Kidney epithelial cell (primary cell): ENCODE data around the gene DENND5B. TPM values are rescaled to one million over a fixed set of nuclear protein-coding genes. Genes with fewer than 3 reads are reported as not detected.

Experiments used
- DNase-seq: peaks from one replicate; pipeline ENCODE4 v3.0.0-alpha.2; 2010; ENCODE audit warnings: low read depth
- H3K27me3 ChIP-seq: 2 replicates; pipeline ENCODE4 v1.6.0; 2011; ENCODE audit warnings: low read length; ENCODE audit not compliant: control insufficient read depth, insufficient read depth
- H3K36me3 ChIP-seq: 2 replicates; pipeline ENCODE4 v1.5.1; 2011; ENCODE audit warnings: low read length; ENCODE audit not compliant: control insufficient read depth, insufficient read depth
- H3K4me3 ChIP-seq: 2 replicates; pipeline ENCODE4 v1.5.1; 2011; ENCODE audit warnings: low read depth, mild to moderate bottlenecking, control low read depth, low read length
- total RNA-seq: library from RNA; depleted of rRNA; stranded (reverse); fragments of >200 nt; gene quantifications from 2 replicates; pipeline ENCODE4 v1.2.3, GENCODE V29; 2015
- TF ChIP-seq, protein P1 (sequence below): IDR thresholded peaks from 2 replicates; pipeline ENCODE4 v1.5.1; 2011; ENCODE audit warnings: mild to moderate bottlenecking, moderate library complexity, low read length, control low read depth, inconsistent platforms; ENCODE audit not compliant: insufficient read depth, poor library complexity, severe bottlenecking

Gene DENND5B
- total RNA-seq, 1 donor from 2014 or later = 7.6 TPM

- no peaks in the 10 kb centered on the region for H3K27me3 ChIP-seq
- no peak overlapping the region for H3K4me3 ChIP-seq
- no peak for DNase-seq
- TF ChIP-seq, protein P1, sequence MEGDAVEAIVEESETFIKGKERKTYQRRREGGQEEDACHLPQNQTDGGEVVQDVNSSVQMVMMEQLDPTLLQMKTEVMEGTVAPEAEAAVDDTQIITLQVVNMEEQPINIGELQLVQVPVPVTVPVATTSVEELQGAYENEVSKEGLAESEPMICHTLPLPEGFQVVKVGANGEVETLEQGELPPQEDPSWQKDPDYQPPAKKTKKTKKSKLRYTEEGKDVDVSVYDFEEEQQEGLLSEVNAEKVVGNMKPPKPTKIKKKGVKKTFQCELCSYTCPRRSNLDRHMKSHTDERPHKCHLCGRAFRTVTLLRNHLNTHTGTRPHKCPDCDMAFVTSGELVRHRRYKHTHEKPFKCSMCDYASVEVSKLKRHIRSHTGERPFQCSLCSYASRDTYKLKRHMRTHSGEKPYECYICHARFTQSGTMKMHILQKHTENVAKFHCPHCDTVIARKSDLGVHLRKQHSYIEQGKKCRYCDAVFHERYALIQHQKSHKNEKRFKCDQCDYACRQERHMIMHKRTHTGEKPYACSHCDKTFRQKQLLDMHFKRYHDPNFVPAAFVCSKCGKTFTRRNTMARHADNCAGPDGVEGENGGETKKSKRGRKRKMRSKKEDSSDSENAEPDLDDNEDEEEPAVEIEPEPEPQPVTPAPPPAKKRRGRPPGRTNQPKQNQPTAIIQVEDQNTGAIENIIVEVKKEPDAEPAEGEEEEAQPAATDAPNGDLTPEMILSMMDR = no peak
- no peaks in the 10 kb centered on the region for H3K36me3 ChIP-seq
These were observed 236.9 kb downstream of the DENND5B start for GRCh38 chr12:31353750-31354708.

DNA sequence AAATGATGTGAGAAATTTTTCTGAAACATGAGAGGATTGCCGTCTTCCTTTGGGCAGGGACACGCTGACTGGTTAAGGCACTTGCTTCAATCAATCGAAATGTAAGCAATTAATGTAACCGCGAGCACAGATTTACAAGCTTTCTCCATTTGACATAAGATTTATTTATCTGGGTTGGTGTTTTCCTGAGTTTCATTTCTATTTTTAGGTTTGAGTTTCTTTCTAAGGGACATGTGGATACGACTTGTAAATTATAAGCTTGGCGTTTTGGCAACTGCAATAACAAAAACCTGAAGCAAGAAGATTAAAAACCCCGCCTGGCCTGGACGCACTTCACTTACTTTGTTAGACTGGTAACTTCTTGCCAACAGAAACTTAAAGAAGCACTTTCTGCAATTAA, 244.7 kb downstream of the DENND5B start:
- DNase-seq = no peak
- TF ChIP-seq, protein P1 = no peak

GRCh38 chr12:31343139-31343538, 247.8 kb downstream of the DENND5B start:
- Histone ChIP-seq H3K4me3 (no peak overlapping the region), H3K27me3 (no peaks in the 10 kb centered on the region), H3K36me3 (no peaks in the 10 kb centered on the region)
- TF ChIP-seq, protein P1 = no peak
- no peak for DNase-seq

More for the DNA sequence above, 244.7 kb downstream of the DENND5B start:
- Histone ChIP-seq H3K27me3 (no peaks in the 10 kb centered on the region), H3K36me3 (no peaks in the 10 kb centered on the region), H3K4me3 (no peak overlapping the region)

DNA sequence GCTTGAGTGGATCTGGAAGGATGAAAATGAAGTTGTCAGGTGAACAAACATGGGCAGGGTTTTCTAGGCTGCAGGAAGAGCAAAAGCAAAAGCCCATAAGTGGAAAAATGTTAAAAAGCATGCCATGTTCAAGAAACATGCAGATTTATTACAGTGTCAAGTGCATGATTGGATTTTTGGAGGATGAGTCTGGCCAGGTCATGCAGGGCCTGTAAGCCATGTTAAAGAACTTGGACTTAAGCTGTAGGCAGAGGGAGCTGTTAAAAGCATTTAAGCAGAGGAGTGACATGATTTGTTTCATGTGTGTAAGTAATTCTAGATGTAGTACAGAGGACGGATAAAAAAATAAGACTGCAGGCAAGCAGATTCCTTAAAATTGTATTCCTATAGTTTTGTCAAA, 248.7 kb downstream of the DENND5B start:
- TF ChIP-seq, protein P1 = no peak
- no peaks in the 10 kb centered on the region for H3K36me3 ChIP-seq
- DNase-seq = no peak
- H3K27me3 ChIP-seq = no peaks in the 10 kb centered on the region
- H3K4me3 ChIP-seq = no peak overlapping the region

DNA sequence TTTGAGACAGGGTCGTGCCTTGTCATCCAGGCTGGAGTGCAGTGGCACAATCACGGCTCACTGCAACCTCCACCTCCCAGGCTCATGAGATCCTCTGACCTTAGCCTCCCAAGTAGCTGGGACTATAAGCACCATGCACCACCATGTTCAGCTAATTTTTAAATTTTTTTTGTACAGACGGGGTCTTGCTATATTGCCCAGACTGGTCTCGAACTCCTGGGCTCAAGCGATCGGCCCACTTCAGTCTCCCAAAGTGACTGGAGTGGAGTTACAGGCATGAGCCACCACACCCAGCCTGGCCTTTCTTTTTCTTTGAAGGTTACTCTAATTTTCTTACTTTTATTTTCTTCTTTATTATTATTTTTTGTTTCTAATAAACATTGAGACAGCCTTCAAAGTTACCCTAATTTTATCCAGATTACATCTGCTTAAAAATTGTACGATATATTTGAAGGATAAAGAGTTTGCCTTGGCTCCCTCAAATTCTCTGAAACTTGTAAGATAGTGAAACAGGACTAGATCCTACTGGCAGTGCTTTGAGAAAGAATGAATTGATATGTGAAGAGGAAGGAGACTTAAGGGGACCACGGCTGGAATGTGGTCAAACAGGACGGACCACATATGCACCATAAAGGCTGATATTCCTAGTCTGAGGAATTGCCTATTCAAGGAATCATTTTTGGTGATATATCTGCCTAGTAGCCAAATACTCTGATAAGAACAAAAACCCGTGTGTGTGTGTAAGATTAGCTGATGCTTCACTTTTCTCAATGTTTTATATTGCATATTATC, 250.9 kb downstream of the DENND5B start:
- Histone ChIP-seq H3K36me3 (no peaks in the 10 kb centered on the region), H3K27me3 (no peaks in the 10 kb centered on the region), H3K4me3 (no peak overlapping the region)
- DNase-seq = no peak
- TF ChIP-seq, protein P1 = no peak
